Measurements from ENCODE around the gene PET100. TPM values are rescaled to one million over a fixed set of nuclear protein-coding genes. Genes with fewer than 3 reads are reported as not detected.

PET100 gene
- polyA plus RNA-seq, 1 donor from 2014 or later, result 105 TPM

GRCh38 chr19:7623725-7624603, 5.6 kb upstream of the PET100 start:
- no peaks in the 10 kb centered on the region for H3K9me2 ChIP-seq (ENCODE audit: insufficient read depth, low read length)
- H3K4me3 ChIP-seq (ENCODE audit: low read length), result no peak overlapping the region
- H3K27me3 ChIP-seq (ENCODE audit: insufficient read depth, low read depth, low read length), result no peaks in the 10 kb centered on the region
- H4K20me1 ChIP-seq (ENCODE audit: insufficient read depth), result no peaks in the 10 kb centered on the region
- H3F3A ChIP-seq (ENCODE audit: insufficient read depth, low read length, poor library complexity, severe bottlenecking), result no peaks in the 10 kb centered on the region
- no peaks in the 10 kb centered on the region for H3K36me3 ChIP-seq (ENCODE audit: insufficient read depth, low read length)
- no peaks in the 10 kb centered on the region for H3K9me3 ChIP-seq (ENCODE audit: low read length)
- TF ChIP-seq EP300 (conservative IDR thresholded peaks at IDR 0.05; ENCODE audit: poor library complexity, severe bottlenecking), result no peak
- no peak for TF ChIP-seq MXI1 (conservative IDR thresholded peaks at IDR 0.05; ENCODE audit: poor library complexity, severe bottlenecking)
- TF ChIP-seq CTCF (IDR thresholded peaks at IDR 0.05; ENCODE audit: poor library complexity, severe bottlenecking), result no peak
- TF ChIP-seq RAD21 (conservative IDR thresholded peaks at IDR 0.05), result no peak
- TF ChIP-seq TAF1 (IDR thresholded peaks at IDR 0.05; ENCODE audit: low read depth), result no peak
- TF ChIP-seq REST (IDR thresholded peaks at IDR 0.05; ENCODE audit: borderline replicate concordance), result no peak
- no peak overlapping the region for H3K9ac ChIP-seq (ENCODE audit: low read length)
- H3K4me2 ChIP-seq (ENCODE audit: low read length), result no peak overlapping the region
- H3K79me2 ChIP-seq (replicated peaks; ENCODE audit: insufficient read depth, low read length), result peaks cover 15% of the 10 kb centered on the region
- H3K27ac ChIP-seq (ENCODE audit: low read length), result no peak overlapping the region
- H2AFZ ChIP-seq (ENCODE audit: low read depth, low read length), result no peak overlapping the region

- Histone ChIP-seq H3F3A (ENCODE audit: insufficient read depth, low read length, poor library complexity, severe bottlenecking) (no peaks in the 10 kb centered on the region), H2AFZ (ENCODE audit: low read depth, low read length) (no peak overlapping the region), H3K4me3 (ENCODE audit: low read length) (no peak overlapping the region), H3K9me3 (ENCODE audit: low read length) (no peaks in the 10 kb centered on the region), H3K36me3 (ENCODE audit: insufficient read depth, low read length) (no peaks in the 10 kb centered on the region), H3K4me2 (ENCODE audit: low read length) (no peak overlapping the region), H3K9ac (ENCODE audit: low read length) (no peak overlapping the region), H3K27ac (ENCODE audit: low read length) (no peak overlapping the region), H3K27me3 (ENCODE audit: insufficient read depth, low read depth, low read length) (no peaks in the 10 kb centered on the region), H3K79me2 (replicated peaks; ENCODE audit: insufficient read depth, low read length) (peaks cover 21% of the 10 kb centered on the region), H4K20me1 (ENCODE audit: insufficient read depth) (no peaks in the 10 kb centered on the region), H3K9me2 (ENCODE audit: insufficient read depth, low read length) (no peaks in the 10 kb centered on the region)
- TF ChIP-seq CTCF (IDR thresholded peaks at IDR 0.05; ENCODE audit: poor library complexity, severe bottlenecking) (no peak), POLR2AphosphoS5 (IDR thresholded peaks at IDR 0.05) (no peak), TAF1 (IDR thresholded peaks at IDR 0.05; ENCODE audit: low read depth) (no peak), MXI1 (conservative IDR thresholded peaks at IDR 0.05; ENCODE audit: poor library complexity, severe bottlenecking) (no peak), EP300 (conservative IDR thresholded peaks at IDR 0.05; ENCODE audit: poor library complexity, severe bottlenecking) (no peak), RAD21 (conservative IDR thresholded peaks at IDR 0.05) (no peak), REST (IDR thresholded peaks at IDR 0.05; ENCODE audit: borderline replicate concordance) (no peak), SMC3 (conservative IDR thresholded peaks at IDR 0.05; ENCODE audit: poor library complexity) (no peak), EZH2 (IDR thresholded peaks at IDR 0.05; ENCODE audit: borderline replicate concordance, insufficient read depth, low read length, poor library complexity, severe bottlenecking) (no peak)
Measured at GRCh38 chr19:7624810-7625209, 4.8 kb upstream of the PET100 start.

All from neural cell (in vitro differentiated cells).